Measurements from ENCODE around the gene POP7. TPM values are rescaled to one million over a fixed set of nuclear protein-coding genes. Genes with fewer than 3 reads are reported as not detected.
A peak's percentile ranks its signal among the peaks of the same experiment; 100 is the strongest.

The POP7 gene
- total RNA-seq, 4 donors from 2014 or later: 23.9 to 38.1 (median 29.7) TPM

DNA sequence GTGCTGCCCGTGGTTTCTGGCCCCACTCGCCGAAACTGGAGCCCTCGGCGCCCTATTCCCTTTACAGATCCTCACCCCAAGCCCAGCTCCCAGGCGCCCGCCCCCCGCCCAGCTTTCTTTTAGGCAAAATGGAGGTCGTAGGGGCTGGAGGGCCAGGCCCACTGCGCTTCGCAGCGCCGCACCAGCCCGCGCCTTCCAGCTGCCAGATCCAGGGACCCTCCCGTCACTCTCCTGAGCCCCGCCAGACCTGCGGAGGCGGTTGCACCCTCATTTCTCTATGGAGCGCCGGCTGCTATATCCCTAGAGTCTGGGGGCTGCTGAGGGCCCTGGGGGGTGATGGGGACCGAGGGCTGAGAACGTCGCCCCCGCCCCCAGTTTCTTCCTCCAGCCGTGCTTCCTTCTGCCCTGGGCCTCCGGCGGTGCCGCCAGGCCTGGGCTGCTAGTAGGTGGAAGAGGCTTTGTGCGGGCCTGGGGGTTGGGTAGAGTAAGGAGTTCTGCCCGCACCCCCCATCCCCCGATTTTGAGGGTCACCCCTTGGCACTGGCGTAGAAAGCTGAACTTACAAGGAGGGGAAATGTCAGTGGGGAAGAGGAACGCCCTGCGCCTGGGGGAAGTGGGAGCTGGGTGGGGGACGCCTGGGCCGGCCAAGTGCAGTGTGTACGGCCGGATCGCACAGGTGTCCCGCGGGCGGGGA, 31.4 kb upstream of the POP7 start:
- Histone ChIP-seq H3K36me3 (peaks cover 0 to 32% (median 0%) of the 10 kb centered on the region in 3 donors), H3K4me3 (peak overlapping the region; percentile 73 to 91 (median 86)), H3K4me1 (peaks cover 0 to 23% (median 2%) of the 10 kb centered on the region in 4 donors), H3K9me3 (no peaks in the 10 kb centered on the region), H3K27ac (peak overlapping the region; percentile 95 to 97 (median 96)), H3K27me3 (no peaks in the 10 kb centered on the region)
- TF ChIP-seq, protein P1, sequence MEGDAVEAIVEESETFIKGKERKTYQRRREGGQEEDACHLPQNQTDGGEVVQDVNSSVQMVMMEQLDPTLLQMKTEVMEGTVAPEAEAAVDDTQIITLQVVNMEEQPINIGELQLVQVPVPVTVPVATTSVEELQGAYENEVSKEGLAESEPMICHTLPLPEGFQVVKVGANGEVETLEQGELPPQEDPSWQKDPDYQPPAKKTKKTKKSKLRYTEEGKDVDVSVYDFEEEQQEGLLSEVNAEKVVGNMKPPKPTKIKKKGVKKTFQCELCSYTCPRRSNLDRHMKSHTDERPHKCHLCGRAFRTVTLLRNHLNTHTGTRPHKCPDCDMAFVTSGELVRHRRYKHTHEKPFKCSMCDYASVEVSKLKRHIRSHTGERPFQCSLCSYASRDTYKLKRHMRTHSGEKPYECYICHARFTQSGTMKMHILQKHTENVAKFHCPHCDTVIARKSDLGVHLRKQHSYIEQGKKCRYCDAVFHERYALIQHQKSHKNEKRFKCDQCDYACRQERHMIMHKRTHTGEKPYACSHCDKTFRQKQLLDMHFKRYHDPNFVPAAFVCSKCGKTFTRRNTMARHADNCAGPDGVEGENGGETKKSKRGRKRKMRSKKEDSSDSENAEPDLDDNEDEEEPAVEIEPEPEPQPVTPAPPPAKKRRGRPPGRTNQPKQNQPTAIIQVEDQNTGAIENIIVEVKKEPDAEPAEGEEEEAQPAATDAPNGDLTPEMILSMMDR (IDR thresholded peaks at IDR 0.05): no peak
- no peak for TF ChIP-seq POLR2A (IDR thresholded peaks at IDR 0.05)
- DNase-seq: peak; percentile 46 to 71 (median 67)

DNA sequence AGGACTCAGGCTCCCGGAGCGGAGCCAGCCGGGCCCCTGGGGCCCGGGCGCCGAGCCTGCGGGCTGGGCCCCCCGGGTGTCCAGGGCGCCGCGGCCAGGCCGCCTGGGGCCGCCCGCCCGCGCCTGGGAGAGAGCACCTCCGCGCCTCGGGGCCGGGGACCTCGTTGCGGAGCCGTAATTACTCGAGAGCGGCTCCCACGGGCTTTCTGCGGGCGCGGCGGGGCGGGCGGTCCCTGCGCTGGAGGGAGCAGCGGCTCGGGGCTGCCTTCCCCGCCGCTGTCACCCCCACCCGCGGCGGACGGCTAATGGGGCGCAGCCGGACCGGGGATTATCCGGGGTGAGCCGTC, 30.8 kb upstream of the POP7 start:
- H3K4me3 ChIP-seq: peak overlapping the region; percentile 73 to 91 (median 86)
- TF ChIP-seq, protein P1 (IDR thresholded peaks at IDR 0.05): no peak
- TF ChIP-seq POLR2A (IDR thresholded peaks at IDR 0.05): no peak
- H3K27me3 ChIP-seq: no peaks in the 10 kb centered on the region
- no peaks in the 10 kb centered on the region for H3K9me3 ChIP-seq
- peaks cover 0 to 28% (median 2%) of the 10 kb centered on the region in 4 donors for H3K4me1 ChIP-seq
- peaks cover 0 to 37% (median 0%) of the 10 kb centered on the region in 3 donors for H3K36me3 ChIP-seq
- DNase-seq: peak in 1 of 3 donors; percentile 57
- H3K27ac ChIP-seq: peak overlapping the region; percentile 95 to 97 (median 96)

DNA sequence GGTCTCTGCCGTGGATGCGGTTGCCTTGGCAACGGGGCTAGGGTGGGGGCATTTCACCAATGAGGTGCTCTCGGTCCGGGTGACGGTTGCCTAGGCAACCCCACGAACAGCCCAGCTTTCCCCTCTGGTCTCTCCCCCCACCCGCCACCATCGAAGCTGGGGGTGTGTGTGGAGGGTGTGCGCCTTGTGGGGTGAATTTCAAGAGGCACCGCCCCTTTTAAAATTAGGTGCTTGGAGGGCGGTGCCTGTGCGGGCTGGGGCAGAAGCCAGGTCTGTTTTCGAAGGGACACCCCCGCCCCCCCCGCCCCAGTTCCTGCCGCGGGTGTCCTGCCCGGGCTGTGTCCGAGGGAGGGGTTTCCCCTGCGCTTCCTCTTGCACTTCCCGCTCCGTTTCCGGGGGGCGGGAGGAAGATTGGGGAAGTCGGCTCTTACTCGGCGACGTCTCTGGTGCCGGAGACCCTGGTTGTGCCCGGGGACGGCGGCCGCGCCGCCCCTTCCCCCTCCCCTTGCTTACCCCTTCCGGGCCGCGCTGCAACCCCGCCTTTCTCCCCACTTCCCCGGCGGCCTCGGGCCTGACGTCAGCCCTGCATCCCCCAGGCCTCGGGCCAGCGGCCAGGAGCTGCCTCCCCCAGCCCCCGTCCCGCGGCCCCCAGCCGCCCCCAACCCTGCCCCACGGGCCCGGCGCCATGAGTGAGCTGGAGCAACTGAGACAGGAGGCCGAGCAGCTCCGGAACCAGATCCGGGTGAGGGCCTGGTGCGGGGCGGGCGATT, 30.2 kb upstream of the POP7 start:
- H3K9me3 ChIP-seq: no peaks in the 10 kb centered on the region
- H3K27ac ChIP-seq: peak overlapping the region; percentile 95 to 97 (median 96)
- peak; percentile 79 to 96 (median 94) for DNase-seq
- H3K27me3 ChIP-seq: no peaks in the 10 kb centered on the region
- peak overlapping the region; percentile 73 to 91 (median 86) for H3K4me3 ChIP-seq
- peak in 1 of 2 donors; percentile 33 for TF ChIP-seq POLR2A (IDR thresholded peaks at IDR 0.05)
- TF ChIP-seq, protein P1 (IDR thresholded peaks at IDR 0.05): no peak
- peaks cover 0 to 44% (median 0%) of the 10 kb centered on the region in 3 donors for H3K36me3 ChIP-seq
- peaks cover 0 to 33% (median 2%) of the 10 kb centered on the region in 4 donors for H3K4me1 ChIP-seq

DNA sequence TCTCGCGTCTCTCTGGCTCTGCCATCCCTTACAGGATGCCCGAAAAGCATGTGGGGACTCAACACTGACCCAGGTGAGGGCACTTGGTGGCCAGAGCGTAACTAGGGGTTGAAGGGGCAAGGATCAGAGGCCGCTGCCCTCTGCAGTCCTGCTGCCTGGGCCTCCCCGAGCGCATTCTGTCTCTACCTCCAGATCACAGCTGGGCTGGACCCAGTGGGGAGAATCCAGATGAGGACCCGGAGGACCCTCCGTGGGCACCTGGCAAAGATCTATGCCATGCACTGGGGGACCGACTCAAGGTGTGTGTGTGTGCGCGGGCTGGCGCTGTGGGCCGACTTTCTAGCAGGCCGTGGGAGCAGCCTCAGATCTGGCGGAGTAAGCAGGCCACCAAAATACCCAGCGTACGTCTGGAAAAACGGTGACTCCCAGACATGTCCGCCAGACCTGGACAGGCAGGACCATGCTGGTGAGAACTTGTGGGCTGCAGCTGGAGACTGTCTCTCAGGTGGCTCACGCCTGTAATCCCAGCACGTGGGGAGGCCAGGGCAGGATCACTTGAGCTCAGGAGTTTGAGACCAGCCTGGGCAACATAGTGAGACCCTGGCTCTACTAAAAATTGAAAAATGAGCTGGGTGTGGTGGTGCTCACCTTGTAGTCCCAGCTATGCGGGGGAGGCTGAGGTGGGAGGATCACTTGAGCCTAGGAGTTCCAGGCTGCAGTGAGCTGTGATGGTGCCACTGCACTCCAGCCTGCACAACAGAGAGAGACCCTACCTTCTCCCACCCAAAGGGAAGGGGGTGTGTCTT, 29.2 kb upstream of the POP7 start:
- no peaks in the 10 kb centered on the region for H3K9me3 ChIP-seq
- peak in 1 of 3 donors; percentile 52 for DNase-seq
- no peaks in the 10 kb centered on the region for H3K27me3 ChIP-seq
- peaks cover 0 to 36% (median 2%) of the 10 kb centered on the region in 4 donors for H3K4me1 ChIP-seq
- TF ChIP-seq, protein P1 (IDR thresholded peaks at IDR 0.05): no peak
- TF ChIP-seq POLR2A (IDR thresholded peaks at IDR 0.05): no peak
- H3K4me3 ChIP-seq: peak overlapping the region in 3 of 4 donors; percentile 73 to 88 (median 83)
- peak overlapping the region; percentile 95 to 97 (median 96) for H3K27ac ChIP-seq
- peaks cover 0 to 53% (median 0%) of the 10 kb centered on the region in 3 donors for H3K36me3 ChIP-seq

Measured in Peyer's patch (tissue), 4 donors.